Hypothalamus (tissue), 51 donors: ENCODE measurements around the gene EIF2B2.
A peak's percentile ranks its signal among the peaks of the same experiment; 100 is the strongest.

Source experiments
- DNase-seq, 51 donors: peaks; one replicate each; lab custom pipeline; 2025; lab: John Stamatoyannopoulos, UW

The EIF2B2 gene

GRCh38 chr14:75002392-75003249 is at the start of gene EIF2B2:
TSS of gene EIF2B2 (plus strand) at chr14:75002921. CDS start at chr14:75002991, 70 bp downstream.
- peak; percentile 50 to 98 (median 95) for DNase-seq

- DNase-seq, result no peak
These were observed 49.0 kb upstream of the EIF2B2 start for GRCh38 chr14:74953686-74954085.

- peak in 10 of 51 donors; percentile 12 to 58 (median 38) for DNase-seq
These were observed 48.3 kb upstream of the EIF2B2 start for GRCh38 chr14:74954232-74954946.

GRCh38 chr14:74954947-74955228 is 47.8 kb upstream of the EIF2B2 start:
- no peak for DNase-seq

GRCh38 chr14:74955229-74956026 is 47.3 kb upstream of the EIF2B2 start, which contains the start of gene PGF:
TSS of gene PGF (minus strand) at chr14:74955597. CDS start at chr14:74955242, 355 bp downstream.
- peak in 26 of 51 donors; percentile 11 to 60 (median 30) for DNase-seq

GRCh38 chr14:74956027-74956279 is 46.8 kb upstream of the EIF2B2 start:
- DNase-seq, result no peak

GRCh38 chr14:74956280-74957072 is 46.2 kb upstream of the EIF2B2 start:
- peak in 12 of 51 donors; percentile 8 to 42 (median 20) for DNase-seq

- DNase-seq, result no peak
These were observed 43.0 kb upstream of the EIF2B2 start for GRCh38 chr14:74959596-74960180.

- DNase-seq, result peak in 4 of 51 donors; percentile 15 to 23 (median 20)
These were observed 42.0 kb upstream of the EIF2B2 start for GRCh38 chr14:74960736-74961135.

GRCh38 chr14:74961238-74961911 is 41.3 kb upstream of the EIF2B2 start:
- DNase-seq, result no peak

- no peak for DNase-seq
These were observed 40.7 kb upstream of the EIF2B2 start for GRCh38 chr14:74962046-74962445.

GRCh38 chr14:74962493-74962892 is 40.2 kb upstream of the EIF2B2 start:
- no peak for DNase-seq

- peak in 1 of 51 donors; percentile 5 for DNase-seq
These were observed 39.5 kb upstream of the EIF2B2 start for GRCh38 chr14:74963178-74963704.

- DNase-seq, result no peak
These were observed 38.9 kb upstream of the EIF2B2 start for GRCh38 chr14:74963705-74964271.

GRCh38 chr14:74964787-74965485 is 37.8 kb upstream of the EIF2B2 start:
- no peak for DNase-seq

- DNase-seq, result no peak
These were observed 37.1 kb upstream of the EIF2B2 start for GRCh38 chr14:74965486-74966153.

GRCh38 chr14:74968811-74969210 is 33.9 kb upstream of the EIF2B2 start:
- no peak for DNase-seq
